Skeletal muscle tissue (tissue), 4 donors: ENCODE data around the gene MRPS23. TPM values are rescaled to one million over a fixed set of nuclear protein-coding genes. Genes with fewer than 3 reads are reported as not detected.

Source experiments
- H3K27ac ChIP-seq: one replicate; pipeline ENCODE4 v1.7.0; 2013; ENCODE audit warnings: mild to moderate bottlenecking, low read depth, low read length, inconsistent platforms
- H3K27me3 ChIP-seq, 3 donors: one replicate each; pipeline ENCODE4 v1.7.0; 2013; ENCODE audit warnings: low read length in 3 of 3; ENCODE audit not compliant: control insufficient read depth in 3 of 3, insufficient read depth in 3 of 3
- H3K36me3 ChIP-seq, 3 donors: one replicate each; pipeline ENCODE4 v1.7.0; 2013; ENCODE audit warnings: low read length in 3 of 3; ENCODE audit not compliant: control insufficient read depth in 3 of 3, insufficient read depth in 3 of 3
- H3K4me1 ChIP-seq, 3 donors: one replicate each; pipeline ENCODE4 v1.7.0; 2013; ENCODE audit warnings: low read length in 3 of 3, mild to moderate bottlenecking in 3 of 3; ENCODE audit not compliant: control insufficient read depth in 3 of 3, insufficient read depth in 3 of 3
- H3K4me3 ChIP-seq, 3 donors: one replicate each; pipeline ENCODE4 v1.7.0; 2013; ENCODE audit warnings: low read length in 3 of 3
- H3K9ac ChIP-seq, 3 donors: one replicate each; pipeline ENCODE4 v1.7.0; 2013; ENCODE audit warnings: low read length in 3 of 3, mild to moderate bottlenecking in 3 of 3, moderate library complexity in 2 of 3, low read depth in 1 of 3
- H3K9me3 ChIP-seq, 3 donors: one replicate each; pipeline ENCODE4 v1.7.0; 2013; ENCODE audit warnings: low read length in 3 of 3; ENCODE audit not compliant: control insufficient read depth in 3 of 3
- total RNA-seq: library from RNA; depleted of rRNA; stranded (reverse); fragments of >200 nt; gene quantifications from one replicate; pipeline ENCODE4 v1.2.3, GENCODE V29; 2014
- donor health status: Osteomylitis.

MRPS23 gene
- total RNA-seq, 1 donor from 2014 or later = 10.4 TPM

- peaks cover 61 to 82% (median 64%) of the 10 kb centered on the region in 3 donors for H3K4me1 ChIP-seq
- peak overlapping the region in 2 of 3 donors; percentile 7 to 54 for H3K9ac ChIP-seq
- H3K27me3 ChIP-seq = no peaks in the 10 kb centered on the region
- peaks cover 28 to 31% (median 31%) of the 10 kb centered on the region in 3 donors for H3K36me3 ChIP-seq
- H3K9me3 ChIP-seq = no peaks in the 10 kb centered on the region
- H3K4me3 ChIP-seq = no peak overlapping the region
- H3K27ac ChIP-seq = peak overlapping the region; percentile 74
Measured at GRCh38 chr17:57879437-57880085, 29.7 kb upstream of the MRPS23 start.

GRCh38 chr17:57877803-57878377 lies 28.0 kb upstream of the MRPS23 start:
- H3K4me3 ChIP-seq = no peak overlapping the region
- peaks cover 28 to 31% (median 29%) of the 10 kb centered on the region in 3 donors for H3K36me3 ChIP-seq
- H3K27ac ChIP-seq = peak overlapping the region; percentile 38
- H3K4me1 ChIP-seq = peaks cover 75 to 94% (median 80%) of the 10 kb centered on the region in 3 donors
- H3K9me3 ChIP-seq = no peaks in the 10 kb centered on the region
- no peaks in the 10 kb centered on the region for H3K27me3 ChIP-seq
- H3K9ac ChIP-seq = no peak overlapping the region

- Histone ChIP-seq H3K36me3 (peaks cover 35 to 38% (median 38%) of the 10 kb centered on the region in 3 donors), H3K27ac (peak overlapping the region; percentile 90), H3K9me3 (no peaks in the 10 kb centered on the region), H3K9ac (peak overlapping the region; percentile 5 to 64 (median 27)), H3K4me3 (no peak overlapping the region), H3K4me1 (peaks cover 77 to 95% (median 88%) of the 10 kb centered on the region in 3 donors), H3K27me3 (no peaks in the 10 kb centered on the region)
Measured at GRCh38 chr17:57876866-57877237, 27.0 kb upstream of the MRPS23 start.

GRCh38 chr17:57876023-57876865 lies 26.4 kb upstream of the MRPS23 start:
- Histone ChIP-seq H3K4me3 (peak overlapping the region in 1 of 3 donors; percentile 13), H3K9me3 (no peaks in the 10 kb centered on the region), H3K36me3 (peaks cover 39 to 43% (median 40%) of the 10 kb centered on the region in 3 donors), H3K9ac (peak overlapping the region; percentile 40 to 64 (median 47)), H3K27me3 (no peaks in the 10 kb centered on the region), H3K27ac (peak overlapping the region; percentile 90), H3K4me1 (peaks cover 75 to 95% (median 86%) of the 10 kb centered on the region in 3 donors)

- Histone ChIP-seq H3K4me1 (peaks cover 71 to 92% (median 78%) of the 10 kb centered on the region in 3 donors), H3K27ac (peak overlapping the region; percentile 90), H3K36me3 (peaks cover 44 to 50% (median 44%) of the 10 kb centered on the region in 3 donors), H3K9me3 (no peaks in the 10 kb centered on the region), H3K4me3 (peak overlapping the region; percentile 40 to 46 (median 41)), H3K27me3 (no peaks in the 10 kb centered on the region), H3K9ac (peak overlapping the region; percentile 64 to 75 (median 64))
Measured at GRCh38 chr17:57875290-57876022, 25.6 kb upstream of the MRPS23 start.

GRCh38 chr17:57874434-57875289 lies 24.8 kb upstream of the MRPS23 start:
- H3K9me3 ChIP-seq = no peaks in the 10 kb centered on the region
- H3K9ac ChIP-seq = peak overlapping the region; percentile 64 to 75 (median 74)
- no peaks in the 10 kb centered on the region for H3K27me3 ChIP-seq
- peaks cover 65 to 90% (median 75%) of the 10 kb centered on the region in 3 donors for H3K4me1 ChIP-seq
- H3K4me3 ChIP-seq = peak overlapping the region; percentile 43 to 56 (median 48)
- peaks cover 48 to 50% (median 49%) of the 10 kb centered on the region in 3 donors for H3K36me3 ChIP-seq
- peak overlapping the region; percentile 90 for H3K27ac ChIP-seq

GRCh38 chr17:57874058-57874419 lies 24.2 kb upstream of the MRPS23 start:
- Histone ChIP-seq H3K36me3 (peaks cover 45 to 55% (median 49%) of the 10 kb centered on the region in 3 donors), H3K4me3 (peak overlapping the region in 2 of 3 donors; percentile 43 to 56), H3K9ac (peak overlapping the region; percentile 61 to 74 (median 62)), H3K27me3 (no peaks in the 10 kb centered on the region), H3K27ac (peak overlapping the region; percentile 90), H3K9me3 (no peaks in the 10 kb centered on the region), H3K4me1 (peaks cover 65 to 90% (median 76%) of the 10 kb centered on the region in 3 donors)

GRCh38 chr17:57873261-57874057 lies 23.6 kb upstream of the MRPS23 start:
- H3K27me3 ChIP-seq = no peaks in the 10 kb centered on the region
- peak overlapping the region; percentile 90 for H3K27ac ChIP-seq
- H3K9ac ChIP-seq = peak overlapping the region in 2 of 3 donors; percentile 62 to 74
- peaks cover 67 to 91% (median 79%) of the 10 kb centered on the region in 3 donors for H3K4me1 ChIP-seq
- H3K36me3 ChIP-seq = peaks cover 41 to 57% (median 46%) of the 10 kb centered on the region in 3 donors
- peak overlapping the region in 1 of 3 donors; percentile 13 for H3K4me3 ChIP-seq
- no peaks in the 10 kb centered on the region for H3K9me3 ChIP-seq
